A673 (cell line): Measurements from ENCODE around the gene LEMD1.

Experiments
- EZH2 ChIP-seq: fragments of 200-600 bp; sonication (generic); IDR thresholded peaks from 2 replicates; pipeline ENCODE4 v1.6.1; 2017; ENCODE audit warnings: borderline replicate concordance, low read depth, mild to moderate bottlenecking, mixed read lengths, antibody characterized with exemption, low read length; ENCODE audit not compliant: poor library complexity, severe bottlenecking
- TF ChIP-seq, protein P1 (sequence below): fragments of 300-800, 200-600 bp; sonication (generic); conservative IDR thresholded peaks from 2 replicates; pipeline ENCODE4 v1.5.1; 2017; ENCODE audit warnings: low read depth, mild to moderate bottlenecking, antibody characterized with exemption, low read length, moderate library complexity, mixed read lengths

DNA sequence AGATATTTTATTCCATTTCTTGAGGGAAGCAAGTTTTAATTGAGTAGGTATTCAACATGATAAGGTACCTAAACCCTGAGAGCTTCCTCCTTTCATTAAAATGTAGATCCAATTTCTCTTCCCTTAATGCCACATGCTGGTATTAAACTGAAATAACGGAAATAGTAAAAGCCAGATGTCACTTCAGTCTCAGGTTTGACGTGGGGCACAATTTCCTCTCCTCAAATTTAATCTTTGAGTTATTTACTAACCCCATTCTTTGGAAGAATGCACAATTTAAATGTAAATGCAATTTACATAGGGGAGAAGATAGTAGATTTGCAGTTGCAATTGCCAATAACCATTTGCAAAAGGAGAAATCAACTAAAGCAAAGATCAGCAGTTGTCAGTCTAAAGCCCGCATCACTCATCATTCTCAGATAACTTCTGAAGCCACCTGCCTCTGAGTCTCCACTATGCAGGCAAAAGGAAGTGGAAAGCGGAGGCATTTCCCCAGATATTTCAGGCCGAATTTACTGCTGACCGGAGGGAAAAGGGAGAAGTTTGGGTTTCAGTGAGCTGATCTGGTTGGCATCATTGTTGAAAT is 2.1 kb upstream of the LEMD1 start:
- TF ChIP-seq, protein P1, sequence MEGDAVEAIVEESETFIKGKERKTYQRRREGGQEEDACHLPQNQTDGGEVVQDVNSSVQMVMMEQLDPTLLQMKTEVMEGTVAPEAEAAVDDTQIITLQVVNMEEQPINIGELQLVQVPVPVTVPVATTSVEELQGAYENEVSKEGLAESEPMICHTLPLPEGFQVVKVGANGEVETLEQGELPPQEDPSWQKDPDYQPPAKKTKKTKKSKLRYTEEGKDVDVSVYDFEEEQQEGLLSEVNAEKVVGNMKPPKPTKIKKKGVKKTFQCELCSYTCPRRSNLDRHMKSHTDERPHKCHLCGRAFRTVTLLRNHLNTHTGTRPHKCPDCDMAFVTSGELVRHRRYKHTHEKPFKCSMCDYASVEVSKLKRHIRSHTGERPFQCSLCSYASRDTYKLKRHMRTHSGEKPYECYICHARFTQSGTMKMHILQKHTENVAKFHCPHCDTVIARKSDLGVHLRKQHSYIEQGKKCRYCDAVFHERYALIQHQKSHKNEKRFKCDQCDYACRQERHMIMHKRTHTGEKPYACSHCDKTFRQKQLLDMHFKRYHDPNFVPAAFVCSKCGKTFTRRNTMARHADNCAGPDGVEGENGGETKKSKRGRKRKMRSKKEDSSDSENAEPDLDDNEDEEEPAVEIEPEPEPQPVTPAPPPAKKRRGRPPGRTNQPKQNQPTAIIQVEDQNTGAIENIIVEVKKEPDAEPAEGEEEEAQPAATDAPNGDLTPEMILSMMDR = no peak
- TF ChIP-seq EZH2 = no peak
